HG03457 (cell line): ENCODE measurements around the gene PRLR.

Experiments used
- ATAC-seq: cut with Tn5 transposase; IDR thresholded peaks from one replicate; pipeline ENCODE4 v1.9.1; 2021; ENCODE audit warnings: moderate number of reproducible peaks; ENCODE audit not compliant: unreplicated experiment

The PRLR gene

GRCh38 chr5:35162848-35163709 lies 67.2 kb downstream of the PRLR start:
- no peak for ATAC-seq

- ATAC-seq = no peak
These were observed 68.5 kb downstream of the PRLR start for GRCh38 chr5:35161652-35162273.

- no peak for ATAC-seq
These were observed 69.7 kb downstream of the PRLR start for GRCh38 chr5:35160486-35161116.

GRCh38 chr5:35159370-35159742 lies 70.9 kb downstream of the PRLR start:
- no peak for ATAC-seq

GRCh38 chr5:35158622-35159369 lies 71.5 kb downstream of the PRLR start:
- no peak for ATAC-seq

GRCh38 chr5:35158204-35158603 lies 72.1 kb downstream of the PRLR start:
- ATAC-seq = no peak

- no peak for ATAC-seq
These were observed 76.8 kb downstream of the PRLR start for GRCh38 chr5:35153375-35153932.

GRCh38 chr5:35152733-35153132 lies 77.6 kb downstream of the PRLR start:
- no peak for ATAC-seq

GRCh38 chr5:35151146-35151920 lies 79.0 kb downstream of the PRLR start:
- no peak for ATAC-seq

- ATAC-seq = no peak
These were observed 81.2 kb downstream of the PRLR start for GRCh38 chr5:35149041-35149440.

GRCh38 chr5:35146406-35146805 lies 83.9 kb downstream of the PRLR start:
- ATAC-seq = no peak

GRCh38 chr5:35145691-35146317 lies 84.5 kb downstream of the PRLR start:
- no peak for ATAC-seq

- no peak for ATAC-seq
These were observed 85.3 kb downstream of the PRLR start for GRCh38 chr5:35145012-35145411.

GRCh38 chr5:35143841-35144240 lies 86.4 kb downstream of the PRLR start:
- no peak for ATAC-seq

- ATAC-seq = no peak
These were observed 88.5 kb downstream of the PRLR start for GRCh38 chr5:35141739-35142138.

GRCh38 chr5:35138232-35138631 lies 92.1 kb downstream of the PRLR start:
- no peak for ATAC-seq

GRCh38 chr5:35136386-35136785 lies 93.9 kb downstream of the PRLR start:
- no peak for ATAC-seq

- ATAC-seq = no peak
These were observed 95.0 kb downstream of the PRLR start for GRCh38 chr5:35135239-35135700.

GRCh38 chr5:35134278-35135030 lies 95.8 kb downstream of the PRLR start:
- ATAC-seq = no peak
